ENCODE measurements around the gene RPS21. TPM values are rescaled to one million over a fixed set of nuclear protein-coding genes. Genes with fewer than 3 reads are reported as not detected.

The RPS21 gene
- total and polyA plus RNA-seq, 10 of the 15 experiments (the other 5 are each of a cell fraction or from before 2014, with no cell fraction given) = 1,474 to 4,987 (median 2,439) TPM

- peak in 1 of 2 experiments; percentile 47; a peak in 1 of 3 replicates for TF ChIP-seq EGR1 (IDR thresholded peaks at IDR 0.05; ENCODE audit: borderline replicate concordance in 1 of 2, low read depth in 2 of 2, low read length in 2 of 2)
- no peak for TF ChIP-seq HDAC6 (IDR thresholded peaks at IDR 0.05; ENCODE audit: unreplicated experiment)
- no peak for TF ChIP-seq SMARCA5 (IDR thresholded peaks at IDR 0.05)
- peak; percentile 58 for TF ChIP-seq SP1 (IDR thresholded peaks at IDR 0.05; ENCODE audit: low read depth, low read length)
- TF ChIP-seq STAT3 (IDR thresholded peaks at IDR 0.05; ENCODE audit: low read depth, low read length) = no peak
- no peak for TF ChIP-seq KAT2A (conservative IDR thresholded peaks at IDR 0.05; ENCODE audit: control insufficient read depth, low read depth, low read length)
- TF ChIP-seq RELB (IDR thresholded peaks at IDR 0.05; ENCODE audit: low read depth) = no peak
- no peak for TF ChIP-seq CEBPB (IDR thresholded peaks at IDR 0.05; ENCODE audit: borderline replicate concordance in 1 of 2, low read depth in 2 of 2, low read length in 2 of 2)
- TF ChIP-seq BCLAF1 (IDR thresholded peaks at IDR 0.05) = no peak
- no peak for TF ChIP-seq NFIC (IDR thresholded peaks at IDR 0.05; ENCODE audit: low read depth, low read length)
- no peak for TF ChIP-seq BRCA1 (IDR thresholded peaks at IDR 0.05; ENCODE audit: low read depth, low read length)
- TF ChIP-seq IRF5 (IDR thresholded peaks at IDR 0.05; ENCODE audit: borderline replicate concordance) = no peak
- TF ChIP-seq, protein P1, sequence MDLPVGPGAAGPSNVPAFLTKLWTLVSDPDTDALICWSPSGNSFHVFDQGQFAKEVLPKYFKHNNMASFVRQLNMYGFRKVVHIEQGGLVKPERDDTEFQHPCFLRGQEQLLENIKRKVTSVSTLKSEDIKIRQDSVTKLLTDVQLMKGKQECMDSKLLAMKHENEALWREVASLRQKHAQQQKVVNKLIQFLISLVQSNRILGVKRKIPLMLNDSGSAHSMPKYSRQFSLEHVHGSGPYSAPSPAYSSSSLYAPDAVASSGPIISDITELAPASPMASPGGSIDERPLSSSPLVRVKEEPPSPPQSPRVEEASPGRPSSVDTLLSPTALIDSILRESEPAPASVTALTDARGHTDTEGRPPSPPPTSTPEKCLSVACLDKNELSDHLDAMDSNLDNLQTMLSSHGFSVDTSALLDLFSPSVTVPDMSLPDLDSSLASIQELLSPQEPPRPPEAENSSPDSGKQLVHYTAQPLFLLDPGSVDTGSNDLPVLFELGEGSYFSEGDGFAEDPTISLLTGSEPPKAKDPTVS (IDR thresholded peaks at IDR 0.05; ENCODE audit: low read depth, low read length) = no peak
- TF ChIP-seq BCL11A (IDR thresholded peaks at IDR 0.05; ENCODE audit: low read depth, low read length) = no peak
- no peak for TF ChIP-seq NBN (IDR thresholded peaks at IDR 0.05)
- no peak for TF ChIP-seq SMAD1 (IDR thresholded peaks at IDR 0.05; ENCODE audit: low read depth, partially characterized antibody)
- no peak for TF ChIP-seq ZNF217 (IDR thresholded peaks at IDR 0.05)
- TF ChIP-seq ZSCAN29 (IDR thresholded peaks at IDR 0.05) = no peak
- TF ChIP-seq BHLHE40 (IDR thresholded peaks at IDR 0.05; ENCODE audit: borderline replicate concordance in 1 of 2, low read depth in 2 of 2, low read length in 1 of 2) = peak in 1 of 2 experiments; percentile 12; a peak in 1 of 4 replicates
- TF ChIP-seq ASH2L (IDR thresholded peaks at IDR 0.05; ENCODE audit: borderline replicate concordance, low read depth) = no peak
- TF ChIP-seq ZBED1 (IDR thresholded peaks at IDR 0.05; ENCODE audit: borderline replicate concordance) = no peak
- no peak for TF ChIP-seq RAD51 (IDR thresholded peaks at IDR 0.05)
- no peak for TF ChIP-seq YBX1 (IDR thresholded peaks at IDR 0.05)
- TF ChIP-seq JUNB (IDR thresholded peaks at IDR 0.05) = no peak
Observed at GRCh38 chr20:62386383-62387218, at the start of gene RPS21 (continued).
